GM23248 (cell line): ENCODE data around the gene ETNPPL. TPM values are rescaled to one million over a fixed set of nuclear protein-coding genes. Genes with fewer than 3 reads are reported as not detected.

ENCODE experiments used
- DNase-seq: peaks from one replicate; pipeline ENCODE4 v3.0.0-alpha.2; 2015
- H2AFZ ChIP-seq: fragments of 200-600 bp; sonication (generic); 2 replicates; pipeline ENCODE4 v1.6.1; 2016; ENCODE audit warnings: antibody characterized with exemption
- H3F3A ChIP-seq: fragments of 200-600 bp; sonication (generic); 2 replicates; pipeline ENCODE4 v1.6.1; 2016; ENCODE audit warnings: mild to moderate bottlenecking, antibody characterized with exemption, mixed run types; ENCODE audit not compliant: insufficient read depth
- H3K27ac ChIP-seq: fragments of 200-600 bp; sonication (generic); 2 replicates; pipeline ENCODE4 v1.5.1; 2016; ENCODE audit warnings: mild to moderate bottlenecking
- H3K27me3 ChIP-seq: fragments of 200-600 bp; sonication (generic); replicated peaks from 2 replicates; pipeline ENCODE4 v1.6.1; 2016; ENCODE audit warnings: mild to moderate bottlenecking; ENCODE audit not compliant: insufficient read depth
- H3K36me3 ChIP-seq: fragments of 200-600 bp; sonication (generic); 2 replicates; pipeline ENCODE4 v1.6.1; 2016; ENCODE audit warnings: low read depth, mild to moderate bottlenecking
- H3K4me1 ChIP-seq: fragments of 200-600 bp; sonication (generic); 2 replicates; pipeline ENCODE4 v1.6.1; 2016; ENCODE audit warnings: mild to moderate bottlenecking; ENCODE audit not compliant: insufficient read depth
- H3K4me2 ChIP-seq: fragments of 200-600 bp; sonication (generic); one replicate; pipeline ENCODE4 v1.6.1; 2016; ENCODE audit warnings: mild to moderate bottlenecking; ENCODE audit not compliant: unreplicated experiment
- H3K4me3 ChIP-seq: fragments of 200-600 bp; sonication (generic); 2 replicates; pipeline ENCODE4 v1.5.1; 2016; ENCODE audit warnings: mild to moderate bottlenecking
- H3K79me2 ChIP-seq: fragments of 200-600 bp; sonication (generic); 2 replicates; pipeline ENCODE4 v1.6.1; 2016; ENCODE audit warnings: mild to moderate bottlenecking; ENCODE audit not compliant: insufficient read depth
- H3K9ac ChIP-seq: fragments of 200-600 bp; sonication (generic); 2 replicates; pipeline ENCODE4 v1.6.1; 2016; ENCODE audit warnings: mild to moderate bottlenecking
- H3K9me2 ChIP-seq: fragments of 200-600 bp; sonication (generic); 2 replicates; pipeline ENCODE4 v1.6.1; 2016; ENCODE audit warnings: mixed run types, mild to moderate bottlenecking, moderate library complexity; ENCODE audit not compliant: insufficient read depth
- H3K9me3 ChIP-seq: fragments of 200-600 bp; sonication (generic); one replicate; pipeline ENCODE4 v1.6.1; 2017; ENCODE audit warnings: low read depth
- H4K20me1 ChIP-seq: fragments of 200-600 bp; sonication (generic); 2 replicates; pipeline ENCODE4 v1.6.0; 2016; ENCODE audit not compliant: insufficient read depth
- EZH2 ChIP-seq: fragments of 200-600 bp; sonication (generic); IDR thresholded peaks from 2 replicates; pipeline ENCODE4 v1.6.1; 2018; ENCODE audit warnings: antibody characterized with exemption, mild to moderate bottlenecking; ENCODE audit not compliant: insufficient read depth, poor library complexity, severe bottlenecking
- EZH2phosphoT487 ChIP-seq: fragments of 200-600 bp; sonication (generic); IDR thresholded peaks from 2 replicates; pipeline ENCODE4 v1.6.1; 2018; ENCODE audit warnings: antibody characterized with exemption, moderate library complexity, mild to moderate bottlenecking, low read depth; ENCODE audit not compliant: insufficient read depth
- WGBS, 2 experiments: methylation state at CpG; one replicate each; pipeline ENCODE4 v1.1.6; 2015 to 2017; ENCODE audit warnings: low lambda C conversion rate in 2 of 2, low coverage in 1 of 2; ENCODE audit errors: missing lambda C conversion rate in 2 of 2; 5-methylcytosine and 5-hydroxymethylcytosine counted together
- in situ Hi-C: fragments of 300-500 bp; cut with MboI; formaldehyde crosslinking; loops from 2 replicates; pipeline ENCODE4 v1.15.0; 2020
- polyA plus RNA-seq: library from polyadenylated mRNA; unstranded; fragments of >200 nt; fragmentation: Nextera tagmentation; extraction: Ambion mirVana; gene quantifications from 2 replicates; pipeline ENCODE4 v1.2.1, GENCODE V29; 2016
- total RNA-seq: library from RNA; depleted of rRNA; stranded (reverse); fragments of >200 nt; shearing (Covaris generic); gene quantifications from 2 replicates; pipeline ENCODE4 v1.2.3, GENCODE V29; 2014

ETNPPL gene
- total and polyA plus RNA-seq, 2 experiments from 2014 or later = not detected

- no peaks in the 10 kb centered on the region for H3K27me3 ChIP-seq
- TF ChIP-seq EZH2 (no peak), EZH2phosphoT487 (no peak)
- H3K27ac ChIP-seq = no peak overlapping the region
- H3K9me3 ChIP-seq = no peaks in the 10 kb centered on the region
- in situ Hi-C loops = no loop called here
- no peak overlapping the region for H3K4me2 ChIP-seq
- no peak overlapping the region for H2AFZ ChIP-seq
- no peak overlapping the region for H3K9ac ChIP-seq
- H3K4me3 ChIP-seq = no peak overlapping the region
- peaks cover 3% of the 10 kb centered on the region for H3K4me1 ChIP-seq
- no peaks in the 10 kb centered on the region for H3K79me2 ChIP-seq
- no peaks in the 10 kb centered on the region; the same call in 1 of the 2 replicates for H3F3A ChIP-seq
- H3K36me3 ChIP-seq = no peaks in the 10 kb centered on the region
- H3K9me2 ChIP-seq = no peaks in the 10 kb centered on the region
- no peaks in the 10 kb centered on the region for H4K20me1 ChIP-seq
- DNase-seq = no peak
- 25 to 28% methylated on average over 5 of the region's 5 CpGs for WGBS, 2 experiments
These were observed 36.5 kb upstream of the ETNPPL start for GRCh38 chr4:108799306-108799705.

GRCh38 chr4:108796173-108796572 lies 33.3 kb upstream of the ETNPPL start:
- no peaks in the 10 kb centered on the region for H4K20me1 ChIP-seq
- no peak for DNase-seq
- WGBS, 2 experiments = 25 to 31% methylated on average over 3 of the region's 3 CpGs

GRCh38 chr4:108795733-108796132 lies 32.9 kb upstream of the ETNPPL start:
- no peaks in the 10 kb centered on the region for H3K9me2 ChIP-seq
- in situ Hi-C loops = no loop called here
- no peak overlapping the region for H3K4me2 ChIP-seq
- H3F3A ChIP-seq = no peaks in the 10 kb centered on the region; the same call in 1 of the 2 replicates
- no peak overlapping the region for H3K27ac ChIP-seq
- H3K36me3 ChIP-seq = no peaks in the 10 kb centered on the region
- H2AFZ ChIP-seq = no peak overlapping the region
- peak; percentile 10 for DNase-seq
- no peaks in the 10 kb centered on the region for H3K79me2 ChIP-seq
- H3K4me1 ChIP-seq = peaks cover 14% of the 10 kb centered on the region
- no peak overlapping the region for H3K4me3 ChIP-seq
- no peaks in the 10 kb centered on the region for H3K9me3 ChIP-seq
- TF ChIP-seq EZH2phosphoT487 = no peak
- TF ChIP-seq EZH2 = no peak
- H4K20me1 ChIP-seq = no peaks in the 10 kb centered on the region
- no peak overlapping the region for H3K9ac ChIP-seq
- no peaks in the 10 kb centered on the region for H3K27me3 ChIP-seq

More at GRCh38 chr4:108796173-108796572, 33.3 kb upstream of the ETNPPL start:
- H3K4me3 ChIP-seq = no peak overlapping the region
- no peaks in the 10 kb centered on the region for H3K27me3 ChIP-seq
- H3F3A ChIP-seq = no peaks in the 10 kb centered on the region; the same call in 1 of the 2 replicates
- no peak overlapping the region for H3K9ac ChIP-seq
- no peak overlapping the region for H3K27ac ChIP-seq
- no peaks in the 10 kb centered on the region for H3K9me2 ChIP-seq
- no peaks in the 10 kb centered on the region for H3K9me3 ChIP-seq
- H3K79me2 ChIP-seq = no peaks in the 10 kb centered on the region
- H3K4me2 ChIP-seq = no peak overlapping the region
- no peaks in the 10 kb centered on the region for H3K36me3 ChIP-seq
- TF ChIP-seq EZH2phosphoT487 = no peak
- TF ChIP-seq EZH2 = no peak
- in situ Hi-C loops = no loop called here
- no peak overlapping the region for H2AFZ ChIP-seq
- H3K4me1 ChIP-seq = peaks cover 14% of the 10 kb centered on the region

GRCh38 chr4:108794136-108794535 lies 31.3 kb upstream of the ETNPPL start:
- in situ Hi-C loops = no loop called here
- H4K20me1 ChIP-seq = no peaks in the 10 kb centered on the region
- no peak overlapping the region for H3K9ac ChIP-seq
- no peaks in the 10 kb centered on the region for H3K9me2 ChIP-seq
- no peaks in the 10 kb centered on the region; the same call in 1 of the 2 replicates for H3F3A ChIP-seq
- peak; percentile 61 for DNase-seq
- peak overlapping the region; percentile 27 for H3K4me2 ChIP-seq
- no peaks in the 10 kb centered on the region for H3K36me3 ChIP-seq
- no peak overlapping the region for H3K4me3 ChIP-seq
- no peaks in the 10 kb centered on the region for H3K9me3 ChIP-seq
- H2AFZ ChIP-seq = no peak overlapping the region
- H3K27me3 ChIP-seq = no peaks in the 10 kb centered on the region
- 10 to 20% methylated on average over 1 of the region's 1 CpG for WGBS, 2 experiments
- H3K79me2 ChIP-seq = no peaks in the 10 kb centered on the region
- TF ChIP-seq EZH2 (no peak), EZH2phosphoT487 (no peak)
- H3K4me1 ChIP-seq = peaks cover 14% of the 10 kb centered on the region
- no peak overlapping the region for H3K27ac ChIP-seq

- no peak overlapping the region for H3K4me3 ChIP-seq
- H3K9me3 ChIP-seq = no peaks in the 10 kb centered on the region
- H3K79me2 ChIP-seq = no peaks in the 10 kb centered on the region
- DNase-seq = peak; percentile 22
- no peak overlapping the region for H2AFZ ChIP-seq
- no peak for TF ChIP-seq EZH2phosphoT487
- TF ChIP-seq EZH2 = no peak
- 94 to 96% methylated on average over 1 of the region's 1 CpG for WGBS, 2 experiments
- H3K9ac ChIP-seq = no peak overlapping the region
- H3K9me2 ChIP-seq = no peaks in the 10 kb centered on the region
- H3K36me3 ChIP-seq = no peaks in the 10 kb centered on the region
- peaks cover 14% of the 10 kb centered on the region for H3K4me1 ChIP-seq
- no peaks in the 10 kb centered on the region; the same call in 1 of the 2 replicates for H3F3A ChIP-seq
- H4K20me1 ChIP-seq = no peaks in the 10 kb centered on the region
- no peak overlapping the region for H3K27ac ChIP-seq
- H3K4me2 ChIP-seq = no peak overlapping the region
- in situ Hi-C loops = no loop called here
- H3K27me3 ChIP-seq = no peaks in the 10 kb centered on the region
These were observed 30.6 kb upstream of the ETNPPL start for GRCh38 chr4:108793415-108793814.
